ENCODE results near the gene ROMO1.

ROMO1 gene

GRCh38 chr20:35661053-35661452 lies 38.2 kb upstream of the ROMO1 start:
- no peak overlapping the region for H3K27ac ChIP-seq (ENCODE audit: low read depth in 2 of 2, low read length in 2 of 2)
- H3K27me3 ChIP-seq (ENCODE audit: control insufficient read depth in 2 of 2, insufficient read depth in 2 of 2, low read length in 2 of 2), result no peaks in the 10 kb centered on the region
- H3K4me3 ChIP-seq (ENCODE audit: low read length in 2 of 2), result no peak overlapping the region
- H3K9me3 ChIP-seq (ENCODE audit: control insufficient read depth in 2 of 2, low read length in 2 of 2), result no peaks in the 10 kb centered on the region
- H3K4me1 ChIP-seq (ENCODE audit: control insufficient read depth in 2 of 2, insufficient read depth in 2 of 2, low read length in 2 of 2), result peaks cover 19 to 26% of the 10 kb centered on the region in 2 donors
- H3K9ac ChIP-seq (ENCODE audit: low read depth in 1 of 2, low read length in 2 of 2), result no peak overlapping the region
- no peaks in the 10 kb centered on the region for H3K36me3 ChIP-seq (ENCODE audit: control insufficient read depth in 2 of 2, insufficient read depth in 2 of 2, low read length in 2 of 2)

GRCh38 chr20:35661908-35662307 lies 37.3 kb upstream of the ROMO1 start:
- H3K9ac ChIP-seq (ENCODE audit: low read depth in 1 of 2, low read length in 2 of 2), result no peak overlapping the region
- H3K36me3 ChIP-seq (ENCODE audit: control insufficient read depth in 2 of 2, insufficient read depth in 2 of 2, low read length in 2 of 2), result no peaks in the 10 kb centered on the region
- H3K27me3 ChIP-seq (ENCODE audit: control insufficient read depth in 2 of 2, insufficient read depth in 2 of 2, low read length in 2 of 2), result no peaks in the 10 kb centered on the region
- H3K4me3 ChIP-seq (ENCODE audit: low read length in 2 of 2), result no peak overlapping the region
- H3K9me3 ChIP-seq (ENCODE audit: control insufficient read depth in 2 of 2, low read length in 2 of 2), result no peaks in the 10 kb centered on the region
- no peak overlapping the region for H3K27ac ChIP-seq (ENCODE audit: low read depth in 2 of 2, low read length in 2 of 2)
- peaks cover 17 to 26% of the 10 kb centered on the region in 2 donors for H3K4me1 ChIP-seq (ENCODE audit: control insufficient read depth in 2 of 2, insufficient read depth in 2 of 2, low read length in 2 of 2)

GRCh38 chr20:35662551-35662950 lies 36.7 kb upstream of the ROMO1 start:
- H3K27ac ChIP-seq (ENCODE audit: low read depth in 2 of 2, low read length in 2 of 2), result no peak overlapping the region
- peak overlapping the region in 1 of 2 donors; percentile 35 for H3K9ac ChIP-seq (ENCODE audit: low read depth in 1 of 2, low read length in 2 of 2)
- no peaks in the 10 kb centered on the region for H3K36me3 ChIP-seq (ENCODE audit: control insufficient read depth in 2 of 2, insufficient read depth in 2 of 2, low read length in 2 of 2)
- H3K4me1 ChIP-seq (ENCODE audit: control insufficient read depth in 2 of 2, insufficient read depth in 2 of 2, low read length in 2 of 2), result peaks cover 17 to 26% of the 10 kb centered on the region in 2 donors
- H3K9me3 ChIP-seq (ENCODE audit: control insufficient read depth in 2 of 2, low read length in 2 of 2), result no peaks in the 10 kb centered on the region
- H3K27me3 ChIP-seq (ENCODE audit: control insufficient read depth in 2 of 2, insufficient read depth in 2 of 2, low read length in 2 of 2), result no peaks in the 10 kb centered on the region
- peak overlapping the region in 1 of 2 donors; percentile 98 for H3K4me3 ChIP-seq (ENCODE audit: low read length in 2 of 2)

GRCh38 chr20:35663516-35664465 lies 35.4 kb upstream of the ROMO1 start:
- Histone ChIP-seq H3K9ac (ENCODE audit: low read depth in 1 of 2, low read length in 2 of 2) (peak overlapping the region; percentile 89 to 99), H3K4me1 (ENCODE audit: control insufficient read depth in 2 of 2, insufficient read depth in 2 of 2, low read length in 2 of 2) (peaks cover 17 to 26% of the 10 kb centered on the region in 2 donors), H3K27me3 (ENCODE audit: control insufficient read depth in 2 of 2, insufficient read depth in 2 of 2, low read length in 2 of 2) (no peaks in the 10 kb centered on the region), H3K36me3 (ENCODE audit: control insufficient read depth in 2 of 2, insufficient read depth in 2 of 2, low read length in 2 of 2) (peaks cover 0 to 2% of the 10 kb centered on the region in 2 donors), H3K4me3 (ENCODE audit: low read length in 2 of 2) (peak overlapping the region; percentile 86 to 98), H3K9me3 (ENCODE audit: control insufficient read depth in 2 of 2, low read length in 2 of 2) (no peaks in the 10 kb centered on the region), H3K27ac (ENCODE audit: low read depth in 2 of 2, low read length in 2 of 2) (peak overlapping the region; percentile 95 to 98)

- H3K9me3 ChIP-seq (ENCODE audit: control insufficient read depth in 2 of 2, low read length in 2 of 2), result no peaks in the 10 kb centered on the region
- H3K4me1 ChIP-seq (ENCODE audit: control insufficient read depth in 2 of 2, insufficient read depth in 2 of 2, low read length in 2 of 2), result peaks cover 17 to 26% of the 10 kb centered on the region in 2 donors
- H3K9ac ChIP-seq (ENCODE audit: low read depth in 1 of 2, low read length in 2 of 2), result peak within 1 kb of the TSS; percentile 89 to 99
- H3K27ac ChIP-seq (ENCODE audit: low read depth in 2 of 2, low read length in 2 of 2), result peak within 1 kb of the TSS; percentile 95 to 98
- no peaks in the 10 kb centered on the region for H3K27me3 ChIP-seq (ENCODE audit: control insufficient read depth in 2 of 2, insufficient read depth in 2 of 2, low read length in 2 of 2)
- peaks cover 5 to 11% of the 10 kb centered on the region in 2 donors for H3K36me3 ChIP-seq (ENCODE audit: control insufficient read depth in 2 of 2, insufficient read depth in 2 of 2, low read length in 2 of 2)
- H3K4me3 ChIP-seq (ENCODE audit: low read length in 2 of 2), result peak within 1 kb of the TSS; percentile 86 to 98
Observed at GRCh38 chr20:35664466-35665206, 34.6 kb upstream of the ROMO1 start, which contains the start of the genes CPNE1 and RBM12. CPNE1 (minus strand) TSS chr20:35664900; CDS start chr20:35632923, 31,977 bp downstream. RBM12 (minus strand) TSS chr20:35664900; CDS start chr20:35655322, 9,578 bp downstream.

- Histone ChIP-seq H3K4me1 (ENCODE audit: control insufficient read depth in 2 of 2, insufficient read depth in 2 of 2, low read length in 2 of 2) (peaks cover 17 to 22% of the 10 kb centered on the region in 2 donors), H3K36me3 (ENCODE audit: control insufficient read depth in 2 of 2, insufficient read depth in 2 of 2, low read length in 2 of 2) (peaks cover 14 to 22% of the 10 kb centered on the region in 2 donors), H3K4me3 (ENCODE audit: low read length in 2 of 2) (no peak overlapping the region), H3K27me3 (ENCODE audit: control insufficient read depth in 2 of 2, insufficient read depth in 2 of 2, low read length in 2 of 2) (no peaks in the 10 kb centered on the region), H3K9ac (ENCODE audit: low read depth in 1 of 2, low read length in 2 of 2) (no peak overlapping the region), H3K27ac (ENCODE audit: low read depth in 2 of 2, low read length in 2 of 2) (no peak overlapping the region), H3K9me3 (ENCODE audit: control insufficient read depth in 2 of 2, low read length in 2 of 2) (no peaks in the 10 kb centered on the region)
Observed at GRCh38 chr20:35665949-35666288, 33.3 kb upstream of the ROMO1 start.

- peaks cover 0 to 3% of the 10 kb centered on the region in 2 donors for H3K4me1 ChIP-seq (ENCODE audit: control insufficient read depth in 2 of 2, insufficient read depth in 2 of 2, low read length in 2 of 2)
- no peak overlapping the region for H3K9ac ChIP-seq (ENCODE audit: low read depth in 1 of 2, low read length in 2 of 2)
- H3K27ac ChIP-seq (ENCODE audit: low read depth in 2 of 2, low read length in 2 of 2), result no peak overlapping the region
- no peaks in the 10 kb centered on the region for H3K27me3 ChIP-seq (ENCODE audit: control insufficient read depth in 2 of 2, insufficient read depth in 2 of 2, low read length in 2 of 2)
- no peaks in the 10 kb centered on the region for H3K9me3 ChIP-seq (ENCODE audit: control insufficient read depth in 2 of 2, low read length in 2 of 2)
- no peak overlapping the region for H3K4me3 ChIP-seq (ENCODE audit: low read length in 2 of 2)
- peaks cover 30 to 37% of the 10 kb centered on the region in 2 donors for H3K36me3 ChIP-seq (ENCODE audit: control insufficient read depth in 2 of 2, insufficient read depth in 2 of 2, low read length in 2 of 2)
Observed at GRCh38 chr20:35669221-35669620, 30.0 kb upstream of the ROMO1 start.

GRCh38 chr20:35669681-35670080 lies 29.5 kb upstream of the ROMO1 start:
- Histone ChIP-seq H3K4me1 (ENCODE audit: control insufficient read depth in 2 of 2, insufficient read depth in 2 of 2, low read length in 2 of 2) (peaks cover 0 to 3% of the 10 kb centered on the region in 2 donors), H3K36me3 (ENCODE audit: control insufficient read depth in 2 of 2, insufficient read depth in 2 of 2, low read length in 2 of 2) (peaks cover 35 to 41% of the 10 kb centered on the region in 2 donors), H3K4me3 (ENCODE audit: low read length in 2 of 2) (no peak overlapping the region), H3K9me3 (ENCODE audit: control insufficient read depth in 2 of 2, low read length in 2 of 2) (no peaks in the 10 kb centered on the region), H3K9ac (ENCODE audit: low read depth in 1 of 2, low read length in 2 of 2) (no peak overlapping the region), H3K27ac (ENCODE audit: low read depth in 2 of 2, low read length in 2 of 2) (no peak overlapping the region), H3K27me3 (ENCODE audit: control insufficient read depth in 2 of 2, insufficient read depth in 2 of 2, low read length in 2 of 2) (no peaks in the 10 kb centered on the region)

- Histone ChIP-seq H3K27ac (ENCODE audit: low read depth in 2 of 2, low read length in 2 of 2) (no peak overlapping the region), H3K36me3 (ENCODE audit: control insufficient read depth in 2 of 2, insufficient read depth in 2 of 2, low read length in 2 of 2) (peaks cover 39% of the 10 kb centered on the region in 2 donors), H3K4me3 (ENCODE audit: low read length in 2 of 2) (no peak overlapping the region), H3K9ac (ENCODE audit: low read depth in 1 of 2, low read length in 2 of 2) (no peak overlapping the region), H3K27me3 (ENCODE audit: control insufficient read depth in 2 of 2, insufficient read depth in 2 of 2, low read length in 2 of 2) (no peaks in the 10 kb centered on the region), H3K4me1 (ENCODE audit: control insufficient read depth in 2 of 2, insufficient read depth in 2 of 2, low read length in 2 of 2) (no peaks in the 10 kb centered on the region), H3K9me3 (ENCODE audit: control insufficient read depth in 2 of 2, low read length in 2 of 2) (no peaks in the 10 kb centered on the region)
Observed at GRCh38 chr20:35673884-35674283, 25.3 kb upstream of the ROMO1 start.

- no peaks in the 10 kb centered on the region for H3K9me3 ChIP-seq (ENCODE audit: control insufficient read depth in 2 of 2, low read length in 2 of 2)
- no peak overlapping the region for H3K27ac ChIP-seq (ENCODE audit: low read depth in 2 of 2, low read length in 2 of 2)
- no peak overlapping the region for H3K9ac ChIP-seq (ENCODE audit: low read depth in 1 of 2, low read length in 2 of 2)
- H3K4me1 ChIP-seq (ENCODE audit: control insufficient read depth in 2 of 2, insufficient read depth in 2 of 2, low read length in 2 of 2), result no peaks in the 10 kb centered on the region
- peaks cover 31% of the 10 kb centered on the region in 2 donors for H3K36me3 ChIP-seq (ENCODE audit: control insufficient read depth in 2 of 2, insufficient read depth in 2 of 2, low read length in 2 of 2)
- no peak overlapping the region for H3K4me3 ChIP-seq (ENCODE audit: low read length in 2 of 2)
- H3K27me3 ChIP-seq (ENCODE audit: control insufficient read depth in 2 of 2, insufficient read depth in 2 of 2, low read length in 2 of 2), result no peaks in the 10 kb centered on the region
Observed at GRCh38 chr20:35674921-35675320, 24.3 kb upstream of the ROMO1 start.

Measured in mucosa of rectum (tissue), 2 donors.